Gastrocnemius medialis (tissue), 4 donors: ENCODE measurements around the gene CTSD. TPM values are rescaled to one million over a fixed set of nuclear protein-coding genes. Genes with fewer than 3 reads are reported as not detected.
"Not testable (repeated sequence)": the region's sequence is repeated elsewhere in the genome, so short reads cannot be mapped to it uniquely, and the experiment has no call there.

ENCODE experiments used
- ATAC-seq, 2 donors: fragments of 150-250 bp; one replicate each; pipeline ENCODE4 v1.9.1; 2016
- DNase-seq, 2 donors: peaks; one replicate each; pipeline ENCODE4 v3.0.0-alpha.2; 2019
- H3K27ac ChIP-seq, 4 donors: fragments of 200-600 bp; sonication (generic); 1 replicate in 1 of 4; 2 replicates in 3 of 4; pipeline ENCODE4 v1.5.1; 2016 to 2018; ENCODE audit warnings: mild to moderate bottlenecking in 2 of 4, moderate library complexity in 1 of 4
- H3K27me3 ChIP-seq, 3 donors: fragments of 200-600 bp; sonication (generic) in 2 of 3; 1 replicate in 1 of 3; 2 replicates in 2 of 3; pipeline versions ENCODE4 v1.5.1 to v1.6.0; 2016 to 2019; ENCODE audit warnings: mild to moderate bottlenecking in 1 of 3, moderate library complexity in 1 of 3
- H3K36me3 ChIP-seq, 2 donors: fragments of 200-600 bp; sonication (generic) in 1 of 2; one replicate each; pipeline ENCODE4 v1.5.1; 2017 to 2018
- H3K4me1 ChIP-seq, 2 donors: fragments of 200-600 bp; sonication (generic) in 1 of 2; one replicate each; pipeline ENCODE4 v1.5.1; 2016 to 2017; ENCODE audit warnings: mild to moderate bottlenecking in 2 of 2
- H3K4me3 ChIP-seq, 4 donors: fragments of 200-600 bp; sonication (generic) in 3 of 4; 1 replicate in 1 of 4; 2 replicates in 3 of 4; pipeline ENCODE4 v1.5.1; 2016 to 2019; ENCODE audit warnings: mild to moderate bottlenecking in 2 of 4
- H3K9me3 ChIP-seq, 3 donors: fragments of 200-600 bp; sonication (generic) in 2 of 3; 1 replicate in 1 of 3; 2 replicates in 2 of 3; pipeline ENCODE4 v1.5.1; 2016 to 2019
- CTCF ChIP-seq, 5 experiments: fragments of 450-650 bp in 3 of 5; fragments of 200-600 bp in 2 of 5; sonication (generic) in 2 of 5; IDR thresholded peaks in 4 of 5; conservative IDR thresholded peaks in 1 of 5; 1 replicate in 4 of 5; 2 replicates in 1 of 5; pipeline ENCODE4 v1.5.1; 2016 to 2019; ENCODE audit warnings: antibody characterized with exemption in 5 of 5, mild to moderate bottlenecking in 3 of 5, moderate library complexity in 3 of 5
- POLR2A ChIP-seq, 2 donors: fragments of 450-650 bp; IDR thresholded peaks; one replicate each; pipeline ENCODE4 v1.6.1; 2017; ENCODE audit warnings: antibody characterized with exemption in 2 of 2, mild to moderate bottlenecking in 2 of 2, moderate library complexity in 2 of 2
- in situ Hi-C, 4 donors: fragments of 200-750 bp; cut with MboI; loops; one replicate each; pipeline versions ENCODE4 v1.15.0 to v1.8.0; 2017; ENCODE audit warnings: low sequenced_read_pairs in 4 of 4
- intact Hi-C: fragments of 100-400 bp; cut with DNase I; formaldehyde crosslinking; loops from one replicate; pipeline ENCODE4 v1.15.1; 2023; ENCODE audit warnings: low total_unique reads
- total RNA-seq, 4 donors: library from RNA; depleted of rRNA; stranded (reverse); fragments of >200 nt; gene quantifications; one replicate each; pipeline versions ENCODE4 v1.1.0 to v1.2.3, GENCODE V29; 2016

The CTSD gene
- total RNA-seq, 4 donors from 2014 or later = 490 to 981 (median 845) TPM

- ATAC-seq (no peak), DNase-seq (no peak)
- H3K36me3 ChIP-seq = no peaks in the 10 kb centered on the region
- H3K9me3 ChIP-seq = no peaks in the 10 kb centered on the region
- TF ChIP-seq CTCF (IDR thresholded peaks at IDR 0.05 in 4 of 5, conservative IDR thresholded peaks at IDR 0.05 in 1 of 5) (no peak), POLR2A (IDR thresholded peaks at IDR 0.05) (no peak)
- intact Hi-C loops (no loop called here), in situ Hi-C loops (no loop called here)
- H3K4me1 ChIP-seq = no peaks in the 10 kb centered on the region
- H3K4me3 ChIP-seq = no peak overlapping the region
- peaks cover 4 to 17% (median 10%) of the 10 kb centered on the region in 3 donors for H3K27me3 ChIP-seq
- H3K27ac ChIP-seq = no peak overlapping the region
These were observed 47.0 kb upstream of the CTSD start for GRCh38 chr11:1810761-1811160.

- Histone ChIP-seq H3K9me3 (no peaks in the 10 kb centered on the region), H3K4me1 (no peaks in the 10 kb centered on the region), H3K36me3 (no peaks in the 10 kb centered on the region), H3K4me3 (no peak overlapping the region), H3K27ac (no peak overlapping the region), H3K27me3 (peaks cover 4 to 14% (median 9%) of the 10 kb centered on the region in 3 donors)
- ATAC-seq = no peak
- TF ChIP-seq POLR2A (IDR thresholded peaks at IDR 0.05) (no peak), CTCF (IDR thresholded peaks at IDR 0.05 in 4 of 5, conservative IDR thresholded peaks at IDR 0.05 in 1 of 5) (no peak)
- intact Hi-C loops (no loop called here), in situ Hi-C loops (no loop called here)
- no peak for DNase-seq
These were observed 43.7 kb upstream of the CTSD start for GRCh38 chr11:1807264-1807995.

GRCh38 chr11:1805525-1805924 lies 41.8 kb upstream of the CTSD start:
- Histone ChIP-seq H3K36me3 (no peaks in the 10 kb centered on the region), H3K9me3 (no peaks in the 10 kb centered on the region), H3K4me3 (no peak overlapping the region), H3K27me3 (peaks cover 7 to 11% (median 8%) of the 10 kb centered on the region in 3 donors), H3K4me1 (no peaks in the 10 kb centered on the region), H3K27ac (no peak overlapping the region)
- DNase-seq (no peak), ATAC-seq (no peak)
- intact Hi-C loops = no loop called here
- no peak for TF ChIP-seq CTCF (IDR thresholded peaks at IDR 0.05 in 4 of 5, conservative IDR thresholded peaks at IDR 0.05 in 1 of 5)
- no peak for TF ChIP-seq POLR2A (IDR thresholded peaks at IDR 0.05)
- in situ Hi-C loops = no loop called here

- H3K4me1 ChIP-seq, in situ Hi-C loops, H3K4me3 ChIP-seq, intact Hi-C loops, DNase-seq, H3K9me3 ChIP-seq, H3K27ac ChIP-seq, H3K36me3 ChIP-seq, ATAC-seq: not testable (repeated sequence)
- peaks cover 8 to 11% (median 10%) of the 10 kb centered on the region in 3 donors for H3K27me3 ChIP-seq
These were observed 40.2 kb upstream of the CTSD start for GRCh38 chr11:1803835-1804519.

- TF ChIP-seq CTCF (IDR thresholded peaks at IDR 0.05 in 4 of 5, conservative IDR thresholded peaks at IDR 0.05 in 1 of 5) (no peak), POLR2A (IDR thresholded peaks at IDR 0.05) (no peak)
- intact Hi-C loops (no loop called here), in situ Hi-C loops (no loop called here)
- ATAC-seq = no peak
- Histone ChIP-seq H3K9me3 (no peaks in the 10 kb centered on the region), H3K27me3 (peaks cover 8 to 11% (median 10%) of the 10 kb centered on the region in 3 donors), H3K36me3 (no peaks in the 10 kb centered on the region), H3K27ac (no peak overlapping the region), H3K4me3 (no peak overlapping the region), H3K4me1 (no peaks in the 10 kb centered on the region)
- DNase-seq = no peak
These were observed 39.5 kb upstream of the CTSD start for GRCh38 chr11:1803246-1803645.
